Hematopoietic multipotent progenitor cell treated with erythropoietin and hydrocortisone succinate and interleukin-3 and kit ligand, for 8 days (in vitro differentiated cells): ENCODE results near the gene HSD11B1.
"Not testable (repeated sequence)": the region's sequence is repeated elsewhere in the genome, so short reads cannot be mapped to it uniquely, and the experiment has no call there.

Experiments used
- DNase-seq: peaks from one replicate; pipeline ENCODE4 v3.0.0-alpha.2; 2015

Gene HSD11B1

DNA sequence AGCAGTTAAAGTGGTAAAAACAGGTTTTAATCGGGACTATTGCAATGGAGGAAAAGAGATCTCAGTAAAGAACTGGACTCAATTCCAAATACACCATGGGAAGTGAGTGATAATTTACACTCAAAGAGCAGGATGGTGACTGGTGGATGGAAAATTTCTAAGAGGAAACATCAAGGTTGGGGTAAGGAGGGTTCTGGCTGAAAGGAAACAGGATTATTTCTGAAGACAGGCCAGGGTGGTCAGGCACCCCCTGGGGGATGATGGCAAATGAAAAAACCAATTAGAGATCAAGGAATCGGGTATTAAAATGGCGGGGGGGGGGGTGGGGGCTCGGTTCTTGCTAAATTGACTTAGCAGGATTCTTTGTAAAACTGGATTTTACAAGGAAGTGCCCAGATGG lies 12.3 kb upstream of the HSD11B1 start:
- DNase-seq, result no peak

DNA sequence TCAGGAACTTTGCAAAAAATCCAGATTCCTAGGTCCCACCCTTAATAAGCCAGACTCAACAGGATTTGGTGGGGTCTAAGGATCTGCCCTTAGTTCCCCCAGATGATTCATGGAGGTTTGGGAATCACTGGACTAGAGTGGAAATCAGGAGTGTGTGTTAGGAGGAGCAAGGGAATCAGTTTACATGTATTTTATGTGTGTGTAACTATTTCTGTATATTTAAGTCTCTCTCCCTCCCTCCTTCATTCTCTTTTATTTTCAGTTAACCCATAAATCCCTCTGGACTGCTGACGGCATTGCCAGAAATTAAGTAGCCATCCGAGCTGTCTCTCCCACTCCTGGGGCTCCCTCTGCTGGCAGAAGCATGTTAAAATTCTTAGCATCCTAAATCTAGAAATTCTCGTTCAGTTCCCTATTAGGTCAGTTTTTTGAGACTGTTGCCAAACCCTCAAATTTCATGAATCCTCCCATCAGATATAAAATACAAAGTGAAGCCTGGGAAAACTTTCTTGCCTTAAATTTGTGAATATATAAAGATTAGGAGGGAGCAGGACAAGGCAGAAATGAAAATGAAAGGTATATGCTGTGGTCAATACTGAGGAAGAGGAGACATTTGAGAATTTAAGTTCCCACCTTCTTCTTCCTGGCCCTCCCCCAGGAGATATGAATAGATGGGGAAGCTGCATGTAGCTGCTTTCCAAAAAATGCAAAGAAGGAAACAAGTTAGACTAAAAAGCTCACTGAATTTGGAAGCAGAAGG lies 11.7 kb upstream of the HSD11B1 start:
- DNase-seq, result peak; percentile 87

GRCh38 chr1:209696673-209697072 lies 8.0 kb upstream of the HSD11B1 start:
- no peak for DNase-seq

DNA sequence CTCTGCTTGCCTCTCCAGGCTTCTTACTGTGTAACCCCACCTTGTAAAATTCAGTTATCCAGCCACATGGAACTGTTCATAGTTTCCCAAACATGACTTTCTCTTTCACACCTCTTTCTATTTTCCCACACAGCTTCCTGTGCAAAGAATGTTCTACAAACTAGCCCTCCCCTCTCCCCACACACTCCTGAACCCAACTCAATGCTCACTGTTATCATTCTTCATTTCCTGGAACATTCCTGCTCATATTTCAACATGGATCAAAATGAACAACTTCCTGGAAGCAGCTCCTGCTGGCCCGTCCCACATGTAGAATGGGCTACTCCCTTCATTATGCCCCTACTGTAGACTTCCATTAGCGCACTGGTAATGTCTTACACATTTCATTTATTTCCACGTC lies 7.5 kb upstream of the HSD11B1 start:
- no peak for DNase-seq

- DNase-seq, result not testable (repeated sequence)
Observed at GRCh38 chr1:209700686-209701085, 4.0 kb upstream of the HSD11B1 start.

- DNase-seq, result no peak
Observed at GRCh38 chr1:209702832-209703231, 1.8 kb upstream of the HSD11B1 start.

- no peak for DNase-seq
Observed at GRCh38 chr1:209703834-209704504, 677 bp upstream of the HSD11B1 start.

DNA sequence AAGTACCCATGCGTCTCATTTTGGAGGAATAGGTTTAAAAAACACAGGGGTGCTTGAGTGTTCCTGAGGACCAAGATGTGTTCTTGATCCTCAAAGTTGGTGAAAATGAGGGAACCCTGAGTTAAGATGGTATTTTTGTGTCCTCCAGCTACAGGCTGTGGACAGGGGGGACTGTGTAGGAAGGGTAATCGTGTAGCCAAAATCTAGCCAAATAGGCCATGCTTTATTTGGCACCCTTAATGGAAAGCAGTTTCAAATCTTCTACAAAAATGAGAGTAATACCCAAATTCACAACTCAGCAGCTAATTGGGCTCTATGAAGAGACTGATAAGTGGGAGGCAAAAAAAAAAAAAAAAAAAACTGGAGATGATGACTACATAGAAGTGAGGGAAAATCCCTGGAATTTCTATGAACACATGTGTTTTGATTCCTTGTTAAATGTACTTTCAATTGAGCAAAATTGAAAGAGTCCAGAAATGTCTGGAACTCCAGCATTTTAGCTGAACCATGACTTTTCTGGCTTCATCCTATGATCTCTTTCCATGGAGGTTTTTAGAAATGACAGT lies 470 bp downstream of the HSD11B1 start:
- no peak for DNase-seq

DNA sequence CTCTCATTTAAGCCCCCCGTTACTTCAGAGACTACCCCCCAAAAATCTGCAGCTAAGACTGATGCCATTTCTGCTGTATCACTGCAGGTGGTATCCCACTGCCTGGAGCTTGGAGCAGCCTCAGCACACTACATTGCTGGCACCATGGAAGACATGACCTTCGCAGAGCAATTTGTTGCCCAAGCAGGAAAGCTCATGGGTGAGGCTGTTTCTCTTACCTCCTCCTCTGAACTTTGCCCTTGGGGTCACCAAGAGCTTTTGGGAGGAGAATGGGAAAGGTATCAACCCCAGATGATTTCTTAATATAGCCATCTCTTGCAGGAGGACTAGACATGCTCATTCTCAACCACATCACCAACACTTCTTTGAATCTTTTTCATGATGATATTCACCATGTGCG lies 2.0 kb downstream of the HSD11B1 start:
- DNase-seq, result no peak

DNA sequence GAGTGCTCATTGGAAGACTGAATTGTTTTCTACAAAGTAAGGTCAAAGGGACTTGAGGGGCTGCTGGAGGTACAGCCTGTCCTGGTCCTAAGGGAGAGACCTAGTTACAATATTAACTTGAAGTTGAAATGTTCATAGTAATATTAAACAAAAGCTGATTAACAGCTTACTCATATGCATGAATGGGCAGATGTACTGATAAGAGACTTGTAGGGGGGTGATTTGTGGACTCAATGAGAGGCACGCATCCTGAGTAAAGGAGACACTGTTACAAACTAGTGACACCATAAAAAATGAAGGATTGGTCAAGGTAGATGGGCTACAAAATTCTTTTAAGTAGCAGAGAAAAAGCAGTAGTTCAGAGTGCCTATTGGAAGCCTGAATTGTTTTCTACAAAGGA lies 2.7 kb downstream of the HSD11B1 start:
- no peak for DNase-seq

- no peak for DNase-seq
Observed at GRCh38 chr1:209708297-209708696, 3.7 kb downstream of the HSD11B1 start.

DNA sequence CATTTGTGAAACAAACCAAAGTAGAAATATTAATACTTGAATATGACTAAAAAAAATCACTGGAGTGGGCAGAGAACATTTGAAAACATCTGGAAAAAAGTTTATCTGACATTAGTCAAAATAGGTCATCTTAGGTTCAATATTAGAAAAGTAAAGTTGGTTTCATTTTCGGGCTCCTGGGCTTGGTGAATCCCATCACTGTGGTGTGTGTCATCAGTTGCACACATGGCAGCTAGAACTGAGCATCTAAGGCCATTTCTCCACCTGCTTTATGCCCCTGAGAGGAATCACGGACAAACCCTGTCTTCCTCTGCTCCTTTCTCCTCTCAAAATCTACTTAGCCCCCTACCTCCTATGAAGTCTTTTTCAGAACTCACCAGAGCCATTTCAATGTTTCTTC lies 5.4 kb downstream of the HSD11B1 start:
- DNase-seq, result no peak

DNA sequence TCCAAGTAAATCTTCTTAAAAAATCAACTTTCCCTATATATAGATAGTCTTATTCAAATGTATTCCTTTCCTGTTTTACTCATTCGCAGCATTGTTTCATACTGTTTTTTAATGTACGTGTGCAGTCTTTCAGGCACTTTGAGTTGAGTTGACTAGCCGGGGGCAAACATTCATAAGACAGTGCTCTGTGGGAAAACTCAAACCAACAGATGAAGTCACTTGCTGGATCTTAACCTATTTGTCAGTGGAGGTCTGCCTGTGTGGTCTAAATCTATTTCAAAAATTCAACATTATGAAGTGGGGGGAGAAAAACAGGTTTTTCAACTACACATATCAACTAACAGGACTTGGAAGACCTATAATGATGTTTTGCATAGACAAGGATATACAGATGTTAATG lies 6.2 kb downstream of the HSD11B1 start:
- no peak for DNase-seq

DNA sequence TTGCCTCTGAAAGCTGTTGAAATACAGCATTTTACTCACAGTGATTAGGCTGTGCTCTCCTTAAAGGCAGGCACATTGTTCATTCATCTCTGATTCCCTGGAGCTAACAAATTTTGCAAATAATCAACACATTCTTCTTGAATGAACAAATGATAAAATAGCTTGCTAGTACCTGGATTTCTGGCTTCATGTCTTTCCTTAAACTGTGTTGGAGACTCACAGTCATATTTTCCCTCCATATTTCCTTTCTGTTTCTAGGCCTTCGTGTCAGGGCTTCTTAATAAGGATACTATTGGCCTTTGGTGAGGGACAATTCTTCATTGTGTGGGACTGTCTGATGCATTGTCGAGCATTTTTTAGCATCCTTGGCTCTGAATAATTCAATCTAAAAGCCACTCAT lies 9.7 kb downstream of the HSD11B1 start:
- no peak for DNase-seq

DNA sequence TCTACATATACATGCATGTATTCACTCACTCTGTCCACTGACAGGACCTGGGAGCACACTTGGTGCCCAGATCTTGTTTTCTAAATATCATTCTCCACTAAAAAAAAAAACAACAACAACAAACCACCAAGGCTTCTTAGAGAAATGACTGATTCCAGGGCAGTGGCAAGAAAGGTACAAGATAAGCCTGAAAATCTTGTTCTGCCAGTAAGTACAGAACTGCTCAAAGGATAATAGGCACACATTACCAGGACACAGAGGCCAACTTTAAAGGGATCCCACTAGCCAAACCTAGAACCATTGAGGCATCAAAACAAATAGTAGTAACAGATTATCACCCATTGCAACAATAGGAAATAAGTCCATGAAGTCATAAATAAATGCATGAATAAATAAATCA lies 10.7 kb downstream of the HSD11B1 start:
- no peak for DNase-seq

GRCh38 chr1:209717818-209718217 lies 13.2 kb downstream of the HSD11B1 start:
- no peak for DNase-seq

DNA sequence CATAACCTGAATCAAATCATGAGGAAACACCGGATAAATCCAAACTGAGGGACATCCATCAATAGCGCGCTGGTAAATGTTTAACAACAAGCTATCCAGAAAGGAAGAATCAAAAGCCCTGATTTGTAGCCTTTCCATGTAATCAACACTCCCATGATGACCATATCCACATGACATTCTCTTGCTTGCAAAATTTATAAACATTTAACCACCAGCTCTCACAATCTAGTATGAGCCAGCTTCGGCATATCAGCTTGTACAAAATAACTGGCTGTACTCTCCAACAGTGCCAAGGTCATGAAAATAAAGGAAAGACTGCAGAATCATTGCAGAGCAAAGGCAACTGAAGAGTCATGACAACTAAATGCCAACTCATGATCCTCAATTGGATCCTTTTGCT lies 15.7 kb downstream of the HSD11B1 start:
- DNase-seq, result no peak

DNA sequence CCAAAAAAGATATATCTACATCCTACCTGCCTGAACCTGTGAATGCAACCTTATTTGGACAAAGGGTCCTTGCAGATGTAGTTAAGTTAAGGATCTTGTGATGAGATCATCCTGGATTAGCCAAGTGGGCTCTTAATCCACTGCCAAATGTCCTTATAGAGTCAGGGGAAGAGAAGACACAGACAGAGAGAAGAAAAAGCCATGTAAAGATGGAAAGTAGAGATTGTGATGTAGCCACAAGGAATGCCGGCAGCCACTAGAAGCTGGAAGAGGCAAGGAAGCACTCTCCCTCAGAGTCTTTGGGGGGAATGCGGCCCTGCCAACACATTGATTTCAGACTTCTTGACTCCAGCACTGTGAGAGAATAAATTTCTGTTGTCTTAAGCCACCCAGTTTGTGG lies 16.2 kb downstream of the HSD11B1 start:
- no peak for DNase-seq

DNA sequence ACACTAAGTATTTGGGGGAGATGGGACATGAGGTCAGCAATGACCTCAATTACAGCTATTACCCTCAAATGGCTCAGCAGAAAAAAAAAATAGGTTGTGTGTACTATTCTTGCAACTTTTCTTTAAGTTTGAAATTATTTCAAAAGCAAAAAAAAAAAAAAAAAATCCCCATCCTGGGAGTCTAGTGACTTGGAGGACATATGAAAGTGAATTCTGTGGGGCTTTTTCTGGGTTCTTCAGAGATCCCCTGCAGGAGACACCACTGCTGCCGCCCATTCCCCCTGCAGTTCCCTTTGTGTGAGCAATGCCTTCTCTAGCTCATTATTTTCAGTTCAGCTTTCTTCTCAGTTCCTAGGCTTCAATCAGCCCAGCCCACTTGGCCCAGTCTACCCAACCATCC lies 16.7 kb downstream of the HSD11B1 start:
- no peak for DNase-seq

DNA sequence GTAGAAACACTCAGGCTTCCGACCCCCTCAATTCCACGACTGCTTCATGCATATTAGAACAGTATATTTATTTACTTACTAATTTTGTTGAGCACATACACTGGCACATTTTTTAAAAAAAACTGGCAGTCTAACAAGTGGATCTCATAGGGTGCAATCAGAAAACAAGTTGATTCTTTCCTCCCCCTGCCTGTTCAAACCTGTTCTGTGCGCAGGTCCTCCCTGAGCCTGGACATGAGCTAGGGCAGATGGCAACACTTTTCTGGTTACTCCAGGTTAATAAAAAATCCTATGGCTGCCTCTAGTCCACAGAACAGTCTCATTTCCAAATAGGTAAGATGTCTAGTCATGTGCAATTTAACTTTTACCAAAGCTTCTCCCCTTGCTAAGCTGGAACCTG lies 18.6 kb downstream of the HSD11B1 start:
- DNase-seq, result no peak

GRCh38 chr1:209723756-209724693 lies 19.4 kb downstream of the HSD11B1 start:
- DNase-seq, result no peak

- no peak for DNase-seq
Observed at GRCh38 chr1:209727286-209727685, 22.6 kb downstream of the HSD11B1 start.

- DNase-seq, result peak; percentile 84
Observed at GRCh38 chr1:209727785-209728184, 23.1 kb downstream of the HSD11B1 start.
